ENCODE measurements around the gene GREB1L.
"Not testable (repeated sequence)": the region's sequence is repeated elsewhere in the genome, so short reads cannot be mapped to it uniquely, and the experiment has no call there.

The GREB1L gene

GRCh38 chr18:21203542-21204241, 38.3 kb upstream of the GREB1L start:
- no peak for TF ChIP-seq CTCF (IDR thresholded peaks at IDR 0.05)
- H3K4me1 ChIP-seq (ENCODE audit: control insufficient read depth in 1 of 2, insufficient read depth in 1 of 2, low read depth in 1 of 2, low read length in 1 of 2) = no peaks in the 10 kb centered on the region

GRCh38 chr18:21205695-21206094, 36.3 kb upstream of the GREB1L start:
- TF ChIP-seq CTCF (IDR thresholded peaks at IDR 0.05) = no peak
- no peaks in the 10 kb centered on the region for H3K36me3 ChIP-seq
- H3K27ac ChIP-seq = no peak overlapping the region
- no peaks in the 10 kb centered on the region for H3K4me1 ChIP-seq (ENCODE audit: control insufficient read depth in 1 of 2, insufficient read depth in 1 of 2, low read depth in 1 of 2, low read length in 1 of 2)
- no peaks in the 10 kb centered on the region for H3K27me3 ChIP-seq
- H3K9me3 ChIP-seq = no peaks in the 10 kb centered on the region
- no peak overlapping the region for H3K4me3 ChIP-seq (ENCODE audit: low read depth in 1 of 2, low read length in 1 of 2)

More at GRCh38 chr18:21203542-21204241, 38.3 kb upstream of the GREB1L start:
- H3K36me3 ChIP-seq = no peaks in the 10 kb centered on the region
- no peak overlapping the region for H3K27ac ChIP-seq
- H3K4me3 ChIP-seq (ENCODE audit: low read depth in 1 of 2, low read length in 1 of 2) = no peak overlapping the region
- no peaks in the 10 kb centered on the region for H3K9me3 ChIP-seq
- H3K27me3 ChIP-seq = peaks cover 12% of the 10 kb centered on the region

- Histone ChIP-seq H3K4me3 (ENCODE audit: low read depth in 1 of 2, low read length in 1 of 2) (no peak overlapping the region), H3K9me3 (no peaks in the 10 kb centered on the region)
These were observed 31.8 kb upstream of the GREB1L start for GRCh38 chr18:21210278-21210677.

GRCh38 chr18:21210784-21211183, 31.2 kb upstream of the GREB1L start:
- Histone ChIP-seq H3K4me3 (ENCODE audit: low read depth in 1 of 2, low read length in 1 of 2) (no peak overlapping the region), H3K27me3 (no peaks in the 10 kb centered on the region), H3K36me3 (no peaks in the 10 kb centered on the region), H3K27ac (no peak overlapping the region), H3K4me1 (ENCODE audit: control insufficient read depth in 1 of 2, insufficient read depth in 1 of 2, low read depth in 1 of 2, low read length in 1 of 2) (no peaks in the 10 kb centered on the region), H3K9me3 (no peaks in the 10 kb centered on the region)
- TF ChIP-seq CTCF (IDR thresholded peaks at IDR 0.05) = no peak

More at GRCh38 chr18:21210278-21210677, 31.8 kb upstream of the GREB1L start:
- H3K27ac ChIP-seq = no peak overlapping the region
- H3K36me3 ChIP-seq = no peaks in the 10 kb centered on the region
- H3K27me3 ChIP-seq = no peaks in the 10 kb centered on the region
- no peak for TF ChIP-seq CTCF (IDR thresholded peaks at IDR 0.05)
- H3K4me1 ChIP-seq (ENCODE audit: control insufficient read depth in 1 of 2, insufficient read depth in 1 of 2, low read depth in 1 of 2, low read length in 1 of 2) = no peaks in the 10 kb centered on the region

GRCh38 chr18:21214409-21214808, 27.6 kb upstream of the GREB1L start:
- not testable (repeated sequence) for H3K27me3 ChIP-seq; H3K4me3 ChIP-seq (ENCODE audit: low read depth in 1 of 2, low read length in 1 of 2); H3K27ac ChIP-seq; H3K36me3 ChIP-seq; H3K4me1 ChIP-seq (ENCODE audit: control insufficient read depth in 1 of 2, insufficient read depth in 1 of 2, low read depth in 1 of 2, low read length in 1 of 2); H3K9me3 ChIP-seq

- H3K4me3 ChIP-seq (ENCODE audit: low read depth in 1 of 2, low read length in 1 of 2) = no peak overlapping the region
- no peak for TF ChIP-seq CTCF (IDR thresholded peaks at IDR 0.05)
- no peaks in the 10 kb centered on the region for H3K4me1 ChIP-seq (ENCODE audit: control insufficient read depth in 1 of 2, insufficient read depth in 1 of 2, low read depth in 1 of 2, low read length in 1 of 2)
- H3K9me3 ChIP-seq = no peaks in the 10 kb centered on the region
- H3K27me3 ChIP-seq = peaks cover 4% of the 10 kb centered on the region
- no peaks in the 10 kb centered on the region for H3K36me3 ChIP-seq
- H3K27ac ChIP-seq = no peak overlapping the region
These were observed 26.5 kb upstream of the GREB1L start for GRCh38 chr18:21215490-21215889.

Data from neutrophil (primary cell).